Measurements from ENCODE around the gene POU5F1. TPM values are rescaled to one million over a fixed set of nuclear protein-coding genes. Genes with fewer than 3 reads are reported as not detected.

POU5F1 gene
- total RNA-seq, 2 experiments from 2014 or later, result 0.20 TPM; not detected in 1

GRCh38 chr6:31158863-31159855, 11.3 kb downstream of the POU5F1 start:
- ChIA-PET CTCF (interaction anchor here (0.9 to 3.3 kb wide), 6 partner anchors 12 to 241 kb away, joined by 3 to 20 read pairs (median 7); no protein-coding TSS in a partner anchor), POLR2A (interaction anchor here (0.9 kb wide), 1 partner anchor 542 kb away, joined by 10 read pairs; the partner anchor contains the start of genes MRPS18B and PPP1R10)
- DNase-seq, result peak; percentile 32
- H3K27me3 Mint-ChIP-seq, result no peaks in the 10 kb centered on the region
- H3K4me3 Mint-ChIP-seq, result peak overlapping the region; percentile 87
- peaks cover 45% of the 10 kb centered on the region for H3K36me3 Mint-ChIP-seq (ENCODE audit: low read depth)
- peak overlapping the region; percentile 84 for H3K27ac Mint-ChIP-seq
- peaks cover 49% of the 10 kb centered on the region for H3K4me1 Mint-ChIP-seq
- H3K9me3 Mint-ChIP-seq, result no peaks in the 10 kb centered on the region

GRCh38 chr6:31158140-31158862, 12.2 kb downstream of the POU5F1 start, which contains the start of gene TCF19:
TSS of gene TCF19 (plus strand) at chr6:31158589. CDS start at chr6:31159470, 881 bp downstream.
- H3K27me3 Mint-ChIP-seq, result no peaks in the 10 kb centered on the region

GRCh38 chr6:31157513-31158139, 12.9 kb downstream of the POU5F1 start, which contains the start of gene CCHCR1:
TSS of gene CCHCR1 (minus strand) at chr6:31157802. CDS start at chr6:31157600, 202 bp downstream.
- POLR2A ChIA-PET, result interaction anchor here (0.9 kb wide), 1 partner anchor 540 kb away, joined by 10 read pairs; the partner anchor contains the start of genes MRPS18B and PPP1R10
- Mint-ChIP-seq H3K4me3 (peak within 1 kb of the TSS; percentile 87), H3K9me3 (no peaks in the 10 kb centered on the region), H3K27ac (peak within 1 kb of the TSS; percentile 84), H3K36me3 (ENCODE audit: low read depth) (peaks cover 40% of the 10 kb centered on the region), H3K4me1 (peaks cover 43% of the 10 kb centered on the region), H3K27me3 (no peaks in the 10 kb centered on the region)
- DNase-seq, result no peak
- CTCF ChIA-PET, result interaction anchor here (0.7 to 3.3 kb wide), 12 partner anchors 10 to 1227 kb away, joined by 3 to 20 read pairs (median 4); no protein-coding TSS in a partner anchor

More at GRCh38 chr6:31158140-31158862, 12.2 kb downstream of the POU5F1 start, which contains the start of gene TCF19:
- peak; percentile 99 for DNase-seq
- H3K27ac Mint-ChIP-seq, result peak within 1 kb of the TSS; percentile 84
- ChIA-PET POLR2A (interaction anchor here (0.9 kb wide), 1 partner anchor 541 kb away, joined by 10 read pairs; the partner anchor contains the start of genes MRPS18B and PPP1R10), CTCF (interaction anchor here (0.7 to 3.3 kb wide), 11 partner anchors 11 to 1228 kb away, joined by 3 to 20 read pairs (median 3); no protein-coding TSS in a partner anchor)
- peak within 1 kb of the TSS; percentile 87 for H3K4me3 Mint-ChIP-seq
- peaks cover 46% of the 10 kb centered on the region for H3K4me1 Mint-ChIP-seq
- no peaks in the 10 kb centered on the region for H3K9me3 Mint-ChIP-seq
- peaks cover 44% of the 10 kb centered on the region for H3K36me3 Mint-ChIP-seq (ENCODE audit: low read depth)

- Mint-ChIP-seq H3K9me3 (no peaks in the 10 kb centered on the region), H3K36me3 (ENCODE audit: low read depth) (peaks cover 31% of the 10 kb centered on the region), H3K4me3 (peak overlapping the region; percentile 87), H3K27me3 (no peaks in the 10 kb centered on the region), H3K27ac (no peak overlapping the region), H3K4me1 (peaks cover 36% of the 10 kb centered on the region)
- DNase-seq, result no peak
- POLR2A ChIA-PET, result no interaction called here
- CTCF ChIA-PET, result interaction anchor here (1.1 to 3.3 kb wide), 5 partner anchors 9 to 210 kb away, joined by 3 to 20 read pairs (median 4); no protein-coding TSS in a partner anchor
Observed at GRCh38 chr6:31156641-31157040, 13.8 kb downstream of the POU5F1 start.

- H3K4me3 Mint-ChIP-seq, result no peak overlapping the region
- ChIA-PET CTCF (interaction anchor here (1.4 kb wide), 1 partner anchor 9 kb away, joined by 3 read pairs; no protein-coding TSS in a partner anchor), POLR2A (no interaction called here)
- H3K9me3 Mint-ChIP-seq, result no peaks in the 10 kb centered on the region
- no peak overlapping the region for H3K27ac Mint-ChIP-seq
- peaks cover 20% of the 10 kb centered on the region for H3K36me3 Mint-ChIP-seq (ENCODE audit: low read depth)
- H3K27me3 Mint-ChIP-seq, result no peaks in the 10 kb centered on the region
- DNase-seq, result no peak
- H3K4me1 Mint-ChIP-seq, result peaks cover 21% of the 10 kb centered on the region
Observed at GRCh38 chr6:31154436-31154835, 16.0 kb downstream of the POU5F1 start.

- Mint-ChIP-seq H3K4me3 (no peak overlapping the region), H3K36me3 (ENCODE audit: low read depth) (peaks cover 13% of the 10 kb centered on the region), H3K27me3 (no peaks in the 10 kb centered on the region), H3K9me3 (no peaks in the 10 kb centered on the region), H3K27ac (no peak overlapping the region), H3K4me1 (peaks cover 15% of the 10 kb centered on the region)
- ChIA-PET CTCF (interaction anchor here (1.5 kb wide), 1 partner anchor 14 kb away, joined by 4 read pairs; the partner anchor contains the start of gene PSORS1C2), POLR2A (interaction anchor here (0.6 kb wide), 1 partner anchor 14 kb away, joined by 8 read pairs; no protein-coding TSS in a partner anchor)
- no peak for DNase-seq
Observed at GRCh38 chr6:31152781-31153180, 17.7 kb downstream of the POU5F1 start.

GRCh38 chr6:31149827-31150447, 20.5 kb downstream of the POU5F1 start:
- POLR2A ChIA-PET, result no interaction called here
- Mint-ChIP-seq H3K4me3 (no peak overlapping the region), H3K27me3 (no peaks in the 10 kb centered on the region), H3K4me1 (no peaks in the 10 kb centered on the region), H3K27ac (no peak overlapping the region), H3K9me3 (no peaks in the 10 kb centered on the region), H3K36me3 (ENCODE audit: low read depth) (peaks cover 11% of the 10 kb centered on the region)
- CTCF ChIA-PET, result interaction anchor here (0.6 to 0.8 kb wide), 2 partner anchors 13 to 20 kb away, joined by 3 read pairs; no protein-coding TSS in a partner anchor
- no peak for DNase-seq

- ChIA-PET POLR2A (no interaction called here), CTCF (interaction anchor here (1.0 to 3.5 kb wide), 5 partner anchors 14 to 47 kb away, joined by 3 to 16 read pairs (median 5); partner anchors contain the start of gene TCF19)
- DNase-seq, result no peak
- no peaks in the 10 kb centered on the region for H3K4me1 Mint-ChIP-seq
- H3K4me3 Mint-ChIP-seq, result no peak overlapping the region
- H3K27me3 Mint-ChIP-seq, result no peaks in the 10 kb centered on the region
- H3K36me3 Mint-ChIP-seq (ENCODE audit: low read depth), result no peaks in the 10 kb centered on the region
- no peak overlapping the region for H3K27ac Mint-ChIP-seq
- H3K9me3 Mint-ChIP-seq, result no peaks in the 10 kb centered on the region
Observed at GRCh38 chr6:31145386-31145785, 25.1 kb downstream of the POU5F1 start.

- DNase-seq, result no peak
- H3K4me1 Mint-ChIP-seq, result no peaks in the 10 kb centered on the region
- H3K27ac Mint-ChIP-seq, result no peak overlapping the region
- H3K4me3 Mint-ChIP-seq, result no peak overlapping the region
- CTCF ChIA-PET, result interaction anchor here (1.1 to 2.8 kb wide), 3 partner anchors 21 to 47 kb away, joined by 3 to 6 read pairs (median 5); no protein-coding TSS in a partner anchor
- H3K36me3 Mint-ChIP-seq (ENCODE audit: low read depth), result no peaks in the 10 kb centered on the region
- no peaks in the 10 kb centered on the region for H3K9me3 Mint-ChIP-seq
- no peaks in the 10 kb centered on the region for H3K27me3 Mint-ChIP-seq
- POLR2A ChIA-PET, result no interaction called here
Observed at GRCh38 chr6:31144970-31145340, 25.5 kb downstream of the POU5F1 start.

- H3K27me3 Mint-ChIP-seq, result no peaks in the 10 kb centered on the region
- ChIA-PET CTCF (interaction anchor here (1.8 to 2.8 kb wide), 2 partner anchors 21 to 48 kb away, joined by 5 to 6 read pairs; no protein-coding TSS in a partner anchor), POLR2A (no interaction called here)
- no peak overlapping the region for H3K4me3 Mint-ChIP-seq
- H3K4me1 Mint-ChIP-seq, result no peaks in the 10 kb centered on the region
- no peaks in the 10 kb centered on the region for H3K36me3 Mint-ChIP-seq (ENCODE audit: low read depth)
- H3K27ac Mint-ChIP-seq, result no peak overlapping the region
- no peak for DNase-seq
- no peaks in the 10 kb centered on the region for H3K9me3 Mint-ChIP-seq
Observed at GRCh38 chr6:31144296-31144969, 26.0 kb downstream of the POU5F1 start.

- Mint-ChIP-seq H3K27ac (no peak overlapping the region), H3K4me1 (no peaks in the 10 kb centered on the region), H3K9me3 (no peaks in the 10 kb centered on the region), H3K4me3 (no peak overlapping the region), H3K36me3 (ENCODE audit: low read depth) (no peaks in the 10 kb centered on the region), H3K27me3 (no peaks in the 10 kb centered on the region)
- POLR2A ChIA-PET, result no interaction called here
- CTCF ChIA-PET, result interaction anchor here (0.6 to 2.8 kb wide), 3 partner anchors 14 to 257 kb away, joined by 4 to 6 read pairs (median 4); no protein-coding TSS in a partner anchor
- DNase-seq, result no peak
Observed at GRCh38 chr6:31143148-31143547, 27.3 kb downstream of the POU5F1 start.

Measured in activated CD4-positive, alpha-beta T cell treated with anti-CD3 and anti-CD28 coated beads, Interleukin-2, amount 10 ng/mL, durations not matched to agents 7 days and 5 days (primary cell).